ENCODE results near the gene EIF2B5.

DNA sequence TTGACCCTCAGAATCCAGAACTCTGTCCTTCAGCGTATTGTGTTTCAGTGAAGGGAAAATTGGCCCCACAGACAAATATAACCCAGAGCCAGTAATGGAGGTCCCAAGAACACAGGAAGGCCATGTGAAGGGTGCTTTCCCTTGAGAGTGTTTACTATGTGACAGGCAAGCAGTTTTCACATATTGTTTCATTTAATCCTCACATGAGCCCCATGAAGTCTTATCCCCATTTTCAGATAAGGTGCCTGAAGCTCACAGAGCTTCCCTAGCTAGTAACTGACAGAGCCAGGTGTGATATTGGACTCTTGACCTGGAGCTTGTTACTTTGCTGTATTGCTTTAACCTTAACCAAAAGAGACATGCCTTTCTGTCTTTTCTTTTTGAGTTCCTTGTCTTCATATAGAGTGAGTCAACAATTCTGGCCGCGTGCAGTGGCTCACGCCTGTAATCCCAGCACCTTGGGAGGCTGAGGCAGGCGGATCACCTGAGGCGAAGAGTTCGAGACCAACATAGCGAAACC, 10.7 kb downstream of the EIF2B5 start:
- TF ChIP-seq, protein P1, sequence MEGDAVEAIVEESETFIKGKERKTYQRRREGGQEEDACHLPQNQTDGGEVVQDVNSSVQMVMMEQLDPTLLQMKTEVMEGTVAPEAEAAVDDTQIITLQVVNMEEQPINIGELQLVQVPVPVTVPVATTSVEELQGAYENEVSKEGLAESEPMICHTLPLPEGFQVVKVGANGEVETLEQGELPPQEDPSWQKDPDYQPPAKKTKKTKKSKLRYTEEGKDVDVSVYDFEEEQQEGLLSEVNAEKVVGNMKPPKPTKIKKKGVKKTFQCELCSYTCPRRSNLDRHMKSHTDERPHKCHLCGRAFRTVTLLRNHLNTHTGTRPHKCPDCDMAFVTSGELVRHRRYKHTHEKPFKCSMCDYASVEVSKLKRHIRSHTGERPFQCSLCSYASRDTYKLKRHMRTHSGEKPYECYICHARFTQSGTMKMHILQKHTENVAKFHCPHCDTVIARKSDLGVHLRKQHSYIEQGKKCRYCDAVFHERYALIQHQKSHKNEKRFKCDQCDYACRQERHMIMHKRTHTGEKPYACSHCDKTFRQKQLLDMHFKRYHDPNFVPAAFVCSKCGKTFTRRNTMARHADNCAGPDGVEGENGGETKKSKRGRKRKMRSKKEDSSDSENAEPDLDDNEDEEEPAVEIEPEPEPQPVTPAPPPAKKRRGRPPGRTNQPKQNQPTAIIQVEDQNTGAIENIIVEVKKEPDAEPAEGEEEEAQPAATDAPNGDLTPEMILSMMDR (IDR thresholded peaks at IDR 0.05; ENCODE audit: low read length) = no peak
- TF ChIP-seq EZH2phosphoT487 (IDR thresholded peaks at IDR 0.05; ENCODE audit: low read length) (no peak), EZH2 (optimal IDR thresholded peaks at IDR 0.05; ENCODE audit: low read depth, low read length) (no peak)
